ENCODE measurements around the gene ZNF365. TPM values are rescaled to one million over a fixed set of nuclear protein-coding genes. Genes with fewer than 3 reads are reported as not detected.

The ZNF365 gene
- total and polyA plus RNA-seq, 2 experiments from 2014 or later = 0.60 to 0.93 TPM

- 83% methylated on average over 2 of the region's 2 CpGs for WGBS (ENCODE audit: low lambda C conversion rate, missing lambda C conversion rate)
- no peak overlapping the region for H3K4me2 ChIP-seq
Observed at GRCh38 chr10:62451611-62451975, 77.4 kb downstream of the ZNF365 start.

More at GRCh38 chr10:62451611-62451975, 77.4 kb downstream of the ZNF365 start:
- DNase-seq (ENCODE audit: low spot score) = no peak
- no peak for TF ChIP-seq EZH2phosphoT487 (IDR thresholded peaks at IDR 0.05; ENCODE audit: low read depth, severe bottlenecking, unreplicated experiment)
- TF ChIP-seq EZH2 (IDR thresholded peaks at IDR 0.05; ENCODE audit: borderline replicate concordance) = no peak
- no peak for TF ChIP-seq CTCF (IDR thresholded peaks at IDR 0.05; ENCODE audit: poor library complexity)
- H2AFZ ChIP-seq = no peak overlapping the region
- H3K9me2 ChIP-seq (replicated peaks; ENCODE audit: insufficient read depth) = no peaks in the 10 kb centered on the region
- H3K36me3 ChIP-seq (replicated peaks; ENCODE audit: insufficient read depth, low read depth) = no peaks in the 10 kb centered on the region
- H3K27me3 ChIP-seq = no peaks in the 10 kb centered on the region
- H4K20me1 ChIP-seq (ENCODE audit: insufficient read depth, poor library complexity, severe bottlenecking) = no peaks in the 10 kb centered on the region
- no peaks in the 10 kb centered on the region for H3K79me2 ChIP-seq
- no peak overlapping the region for H3K4me3 ChIP-seq
- no peak overlapping the region for H3K27ac ChIP-seq
- H3K9me3 ChIP-seq (ENCODE audit: low read depth) = peaks cover 4% of the 10 kb centered on the region
- peaks cover 5% of the 10 kb centered on the region for H3K4me1 ChIP-seq (ENCODE audit: insufficient read depth)

Small RNAs within 50 kb of the gene (small RNA-seq; reads per million reads assigned to genes)
- 0.12 reads per million for gene RN7SL591P

Other genes starting within 250 kb of the ZNF365 start
- gene RTKN2, start 105.5 kb upstream of the ZNF365 start, total RNA-seq = 5.3 and 6.6 TPM in 2 replicates
- 0.68 and 2.2 TPM in 2 replicates for gene RTKN2, start 105.5 kb upstream of the ZNF365 start, polyA plus RNA-seq

Data from hepatocyte (in vitro differentiated cells).